WERI-Rb-1 (cell line): Measurements from ENCODE around the gene DMWD.

Source experiments
- DNase-seq: peaks from one replicate; pipeline ENCODE4 v3.0.0-alpha.2; 2020
- H3K27ac ChIP-seq: fragments of 250-450 bp; sonication (Bioruptor Pico); 2 replicates; pipeline ENCODE4 v1.5.1; 2020; ENCODE audit warnings: mild to moderate bottlenecking, moderate library complexity
- H3K27me3 ChIP-seq: fragments of 250-450 bp; sonication (Bioruptor Pico); 2 replicates; pipeline ENCODE4 v1.5.1; 2021; ENCODE audit warnings: mild to moderate bottlenecking, low read depth, moderate library complexity; ENCODE audit not compliant: insufficient read depth, severe bottlenecking
- H3K36me3 ChIP-seq: fragments of 250-450 bp; sonication (Bioruptor Pico); 2 replicates; pipeline ENCODE4 v1.5.1; 2020; ENCODE audit warnings: mild to moderate bottlenecking, moderate library complexity
- H3K4me3 ChIP-seq: 2 replicates; pipeline ENCODE4 v1.5.1; 2011; ENCODE audit warnings: low read depth, mild to moderate bottlenecking, control low read depth, low read length
- H3K9me3 ChIP-seq: fragments of 250-450 bp; sonication (Bioruptor Pico); 2 replicates; pipeline ENCODE4 v1.5.1; 2021; ENCODE audit warnings: mild to moderate bottlenecking, moderate library complexity; ENCODE audit not compliant: severe bottlenecking
- CTCF ChIP-seq: IDR thresholded peaks from 2 replicates; pipeline ENCODE4 v1.5.1; 2011; ENCODE audit warnings: low read depth, mild to moderate bottlenecking, control low read depth, inconsistent platforms, low read length

Gene DMWD

GRCh38 chr19:45768984-45769782 is 23.5 kb downstream of the DMWD start, which contains the start of gene SIX5:
Gene SIX5, minus strand, starts transcription at chr19:45769252. Its CDS starts 408 bp downstream, at chr19:45768844.
- peak; percentile 96 for DNase-seq
- H3K4me3 ChIP-seq = peak within 1 kb of the TSS; percentile 62
- no peak for TF ChIP-seq CTCF
- no peaks in the 10 kb centered on the region for H3K9me3 ChIP-seq
- peak within 1 kb of the TSS; percentile 78 for H3K27ac ChIP-seq
- no peaks in the 10 kb centered on the region for H3K27me3 ChIP-seq
- no peaks in the 10 kb centered on the region; the same call in 1 of the 2 replicates for H3K36me3 ChIP-seq

GRCh38 chr19:45768655-45768983 is 24.0 kb downstream of the DMWD start:
- no peaks in the 10 kb centered on the region for H3K9me3 ChIP-seq
- H3K36me3 ChIP-seq = no peaks in the 10 kb centered on the region; the same call in 1 of the 2 replicates
- H3K27me3 ChIP-seq = no peaks in the 10 kb centered on the region
- H3K4me3 ChIP-seq = peak overlapping the region; percentile 62
- DNase-seq = peak; percentile 45
- peak overlapping the region; percentile 78 for H3K27ac ChIP-seq
- no peak for TF ChIP-seq CTCF

- DNase-seq = peak; percentile 70
- Histone ChIP-seq H3K27me3 (no peaks in the 10 kb centered on the region), H3K4me3 (peak overlapping the region; percentile 62), H3K27ac (peak overlapping the region; percentile 60), H3K36me3 (no peaks in the 10 kb centered on the region; the same call in 1 of the 2 replicates), H3K9me3 (no peaks in the 10 kb centered on the region)
- no peak for TF ChIP-seq CTCF
These were observed 24.6 kb downstream of the DMWD start for GRCh38 chr19:45767881-45768654.

- Histone ChIP-seq H3K9me3 (no peaks in the 10 kb centered on the region), H3K36me3 (no peaks in the 10 kb centered on the region; the same call in 1 of the 2 replicates), H3K27ac (peak overlapping the region; percentile 60), H3K4me3 (peak overlapping the region; percentile 62), H3K27me3 (no peaks in the 10 kb centered on the region)
- TF ChIP-seq CTCF = no peak
- DNase-seq = peak; percentile 40
These were observed 25.2 kb downstream of the DMWD start for GRCh38 chr19:45767410-45767880.

- TF ChIP-seq CTCF = no peak
- Histone ChIP-seq H3K4me3 (peak overlapping the region; percentile 62), H3K27me3 (no peaks in the 10 kb centered on the region), H3K9me3 (no peaks in the 10 kb centered on the region), H3K36me3 (no peaks in the 10 kb centered on the region; the same call in 1 of the 2 replicates), H3K27ac (peak overlapping the region; percentile 60; the same call in 1 of the 2 replicates)
- DNase-seq = no peak
These were observed 25.7 kb downstream of the DMWD start for GRCh38 chr19:45766869-45767346.
